Eye (tissue), 1 donor: Measurements from ENCODE around the gene RAPH1.
"Not testable (repeated sequence)": the region's sequence is repeated elsewhere in the genome, so short reads cannot be mapped to it uniquely, and the experiment has no call there.

ENCODE experiments used
- DNase-seq: peaks from one replicate; pipeline ENCODE4 v3.0.0-alpha.2; 2015

RAPH1 gene

GRCh38 chr2:203543898-203544328 is 8.8 kb upstream of the RAPH1 start:
- DNase-seq: no peak

- DNase-seq: not testable (repeated sequence)
Measured at GRCh38 chr2:203540598-203540997, 5.5 kb upstream of the RAPH1 start.

GRCh38 chr2:203538237-203538636 is 3.1 kb upstream of the RAPH1 start:
- DNase-seq: not testable (repeated sequence)

- not testable (repeated sequence) for DNase-seq
Measured at GRCh38 chr2:203536586-203536951, 1.5 kb upstream of the RAPH1 start.

GRCh38 chr2:203535784-203536585 is 884 bp upstream of the RAPH1 start:
- peak; percentile 42 for DNase-seq

GRCh38 chr2:203534621-203535077 is 452 bp downstream of the RAPH1 start:
- DNase-seq: peak; percentile 87

GRCh38 chr2:203533676-203534591 is 1.2 kb downstream of the RAPH1 start:
- peak; percentile 68 for DNase-seq

- peak; percentile 48 for DNase-seq
Measured at GRCh38 chr2:203532957-203533658, 2.0 kb downstream of the RAPH1 start.

- DNase-seq: no peak
Measured at GRCh38 chr2:203527719-203528118, 7.4 kb downstream of the RAPH1 start.

GRCh38 chr2:203513268-203513667 is 21.8 kb downstream of the RAPH1 start:
- not testable (repeated sequence) for DNase-seq

GRCh38 chr2:203510941-203511305 is 24.2 kb downstream of the RAPH1 start:
- DNase-seq: no peak

GRCh38 chr2:203510256-203510940 is 24.7 kb downstream of the RAPH1 start:
- DNase-seq: no peak

GRCh38 chr2:203503460-203503859 is 31.6 kb downstream of the RAPH1 start:
- not testable (repeated sequence) for DNase-seq

GRCh38 chr2:203501873-203502272 is 33.2 kb downstream of the RAPH1 start:
- DNase-seq: no peak

GRCh38 chr2:203500951-203501350 is 34.1 kb downstream of the RAPH1 start:
- no peak for DNase-seq

- DNase-seq: no peak
Measured at GRCh38 chr2:203500297-203500696, 34.8 kb downstream of the RAPH1 start.

GRCh38 chr2:203498161-203498560 is 36.9 kb downstream of the RAPH1 start:
- peak; percentile 9 for DNase-seq

GRCh38 chr2:203492965-203493364 is 42.1 kb downstream of the RAPH1 start:
- DNase-seq: no peak

GRCh38 chr2:203490391-203490790 is 44.7 kb downstream of the RAPH1 start:
- DNase-seq: no peak

- DNase-seq: no peak
Measured at GRCh38 chr2:203489531-203489930, 45.6 kb downstream of the RAPH1 start.

GRCh38 chr2:203484266-203485112 is 50.6 kb downstream of the RAPH1 start:
- DNase-seq: peak; percentile 35
